ENCODE results near the gene DICER1.

DNA sequence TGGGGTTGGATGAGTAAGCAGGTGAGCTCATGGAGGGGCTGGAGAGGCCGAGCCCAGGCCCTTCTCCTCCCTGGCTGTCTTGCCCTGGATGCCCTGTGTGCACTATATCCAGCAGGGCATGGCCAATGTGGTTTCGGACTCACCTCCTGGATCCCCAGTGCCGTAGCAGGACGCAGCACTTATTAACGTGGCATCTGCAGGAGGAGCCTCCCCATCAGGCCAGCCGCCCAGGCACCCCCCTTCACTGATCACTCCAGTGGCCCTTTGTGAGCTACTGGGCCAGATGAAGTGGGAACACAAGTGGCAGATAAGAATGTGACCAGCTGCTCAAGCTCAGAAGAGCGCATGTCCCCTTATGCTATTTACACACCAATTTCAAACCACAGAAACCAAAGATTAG lies 43.1 kb upstream of the DICER1 start:
- TF ChIP-seq, protein P1, sequence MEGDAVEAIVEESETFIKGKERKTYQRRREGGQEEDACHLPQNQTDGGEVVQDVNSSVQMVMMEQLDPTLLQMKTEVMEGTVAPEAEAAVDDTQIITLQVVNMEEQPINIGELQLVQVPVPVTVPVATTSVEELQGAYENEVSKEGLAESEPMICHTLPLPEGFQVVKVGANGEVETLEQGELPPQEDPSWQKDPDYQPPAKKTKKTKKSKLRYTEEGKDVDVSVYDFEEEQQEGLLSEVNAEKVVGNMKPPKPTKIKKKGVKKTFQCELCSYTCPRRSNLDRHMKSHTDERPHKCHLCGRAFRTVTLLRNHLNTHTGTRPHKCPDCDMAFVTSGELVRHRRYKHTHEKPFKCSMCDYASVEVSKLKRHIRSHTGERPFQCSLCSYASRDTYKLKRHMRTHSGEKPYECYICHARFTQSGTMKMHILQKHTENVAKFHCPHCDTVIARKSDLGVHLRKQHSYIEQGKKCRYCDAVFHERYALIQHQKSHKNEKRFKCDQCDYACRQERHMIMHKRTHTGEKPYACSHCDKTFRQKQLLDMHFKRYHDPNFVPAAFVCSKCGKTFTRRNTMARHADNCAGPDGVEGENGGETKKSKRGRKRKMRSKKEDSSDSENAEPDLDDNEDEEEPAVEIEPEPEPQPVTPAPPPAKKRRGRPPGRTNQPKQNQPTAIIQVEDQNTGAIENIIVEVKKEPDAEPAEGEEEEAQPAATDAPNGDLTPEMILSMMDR (IDR thresholded peaks at IDR 0.05), result no peak
- TF ChIP-seq, protein P2, sequence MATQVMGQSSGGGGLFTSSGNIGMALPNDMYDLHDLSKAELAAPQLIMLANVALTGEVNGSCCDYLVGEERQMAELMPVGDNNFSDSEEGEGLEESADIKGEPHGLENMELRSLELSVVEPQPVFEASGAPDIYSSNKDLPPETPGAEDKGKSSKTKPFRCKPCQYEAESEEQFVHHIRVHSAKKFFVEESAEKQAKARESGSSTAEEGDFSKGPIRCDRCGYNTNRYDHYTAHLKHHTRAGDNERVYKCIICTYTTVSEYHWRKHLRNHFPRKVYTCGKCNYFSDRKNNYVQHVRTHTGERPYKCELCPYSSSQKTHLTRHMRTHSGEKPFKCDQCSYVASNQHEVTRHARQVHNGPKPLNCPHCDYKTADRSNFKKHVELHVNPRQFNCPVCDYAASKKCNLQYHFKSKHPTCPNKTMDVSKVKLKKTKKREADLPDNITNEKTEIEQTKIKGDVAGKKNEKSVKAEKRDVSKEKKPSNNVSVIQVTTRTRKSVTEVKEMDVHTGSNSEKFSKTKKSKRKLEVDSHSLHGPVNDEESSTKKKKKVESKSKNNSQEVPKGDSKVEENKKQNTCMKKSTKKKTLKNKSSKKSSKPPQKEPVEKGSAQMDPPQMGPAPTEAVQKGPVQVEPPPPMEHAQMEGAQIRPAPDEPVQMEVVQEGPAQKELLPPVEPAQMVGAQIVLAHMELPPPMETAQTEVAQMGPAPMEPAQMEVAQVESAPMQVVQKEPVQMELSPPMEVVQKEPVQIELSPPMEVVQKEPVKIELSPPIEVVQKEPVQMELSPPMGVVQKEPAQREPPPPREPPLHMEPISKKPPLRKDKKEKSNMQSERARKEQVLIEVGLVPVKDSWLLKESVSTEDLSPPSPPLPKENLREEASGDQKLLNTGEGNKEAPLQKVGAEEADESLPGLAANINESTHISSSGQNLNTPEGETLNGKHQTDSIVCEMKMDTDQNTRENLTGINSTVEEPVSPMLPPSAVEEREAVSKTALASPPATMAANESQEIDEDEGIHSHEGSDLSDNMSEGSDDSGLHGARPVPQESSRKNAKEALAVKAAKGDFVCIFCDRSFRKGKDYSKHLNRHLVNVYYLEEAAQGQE (IDR thresholded peaks at IDR 0.05; ENCODE audit: insufficient read depth in 1 of 2, low read depth in 2 of 2, low read length in 1 of 2), result no peak
- no peak for TF ChIP-seq POLR2AphosphoS5 (IDR thresholded peaks at IDR 0.05; ENCODE audit: low read depth, low read length)
